HUES6 (cell line): ENCODE data around the gene TSPAN11.
"Not testable (repeated sequence)": the region's sequence is repeated elsewhere in the genome, so short reads cannot be mapped to it uniquely, and the experiment has no call there.

ENCODE experiments used
- H3K27ac ChIP-seq: 2 replicates; pipeline ENCODE4 v1.7.0; 2013; ENCODE audit warnings: low read depth, mild to moderate bottlenecking, low read length, inconsistent platforms
- H3K27me3 ChIP-seq: 2 replicates; pipeline ENCODE4 v1.6.1; 2013; ENCODE audit warnings: low read length; ENCODE audit not compliant: control insufficient read depth, insufficient read depth
- H3K36me3 ChIP-seq: 2 replicates; pipeline ENCODE4 v1.6.1; 2013; ENCODE audit warnings: low read length; ENCODE audit not compliant: control insufficient read depth, insufficient read depth
- H3K4me1 ChIP-seq: 2 replicates; pipeline ENCODE4 v1.6.1; 2013; ENCODE audit warnings: low read length; ENCODE audit not compliant: control insufficient read depth, insufficient read depth
- H3K4me3 ChIP-seq: 2 replicates; pipeline ENCODE4 v1.5.1; 2013; ENCODE audit warnings: low read depth, low read length
- H3K9ac ChIP-seq: one replicate; pipeline ENCODE4 v1.6.1; 2013; ENCODE audit warnings: mild to moderate bottlenecking, low read length
- H3K9me3 ChIP-seq: 2 replicates; pipeline ENCODE4 v1.6.1; 2013; ENCODE audit warnings: low read depth, low read length; ENCODE audit not compliant: control insufficient read depth, insufficient read depth

TSPAN11 gene

DNA sequence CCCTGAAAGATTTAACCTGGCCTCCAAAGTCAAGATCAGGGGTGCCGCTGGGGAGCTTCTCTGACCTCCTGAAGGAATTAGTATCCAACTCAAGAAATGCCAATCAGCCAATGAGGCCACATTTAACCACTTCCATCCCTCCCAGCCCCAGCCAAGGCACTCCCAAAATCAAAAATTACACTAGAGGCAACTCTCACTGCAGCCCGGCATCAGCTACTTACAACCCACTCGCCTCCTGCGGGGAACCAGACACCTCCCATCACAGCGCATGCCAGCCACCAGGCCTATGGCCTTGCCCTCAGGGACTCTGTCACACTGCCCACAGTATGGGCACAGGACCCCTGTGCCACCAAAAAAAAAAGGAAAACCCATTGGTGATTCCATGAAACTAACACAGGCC lies 84.8 kb downstream of the TSPAN11 start:
- Histone ChIP-seq H3K27ac (no peak overlapping the region), H3K9me3 (no peaks in the 10 kb centered on the region), H3K36me3 (no peaks in the 10 kb centered on the region), H3K4me3 (no peak overlapping the region), H3K27me3 (no peaks in the 10 kb centered on the region), H3K9ac (no peak overlapping the region), H3K4me1 (peaks cover 6% of the 10 kb centered on the region; the same call in 1 of the 2 replicates)

DNA sequence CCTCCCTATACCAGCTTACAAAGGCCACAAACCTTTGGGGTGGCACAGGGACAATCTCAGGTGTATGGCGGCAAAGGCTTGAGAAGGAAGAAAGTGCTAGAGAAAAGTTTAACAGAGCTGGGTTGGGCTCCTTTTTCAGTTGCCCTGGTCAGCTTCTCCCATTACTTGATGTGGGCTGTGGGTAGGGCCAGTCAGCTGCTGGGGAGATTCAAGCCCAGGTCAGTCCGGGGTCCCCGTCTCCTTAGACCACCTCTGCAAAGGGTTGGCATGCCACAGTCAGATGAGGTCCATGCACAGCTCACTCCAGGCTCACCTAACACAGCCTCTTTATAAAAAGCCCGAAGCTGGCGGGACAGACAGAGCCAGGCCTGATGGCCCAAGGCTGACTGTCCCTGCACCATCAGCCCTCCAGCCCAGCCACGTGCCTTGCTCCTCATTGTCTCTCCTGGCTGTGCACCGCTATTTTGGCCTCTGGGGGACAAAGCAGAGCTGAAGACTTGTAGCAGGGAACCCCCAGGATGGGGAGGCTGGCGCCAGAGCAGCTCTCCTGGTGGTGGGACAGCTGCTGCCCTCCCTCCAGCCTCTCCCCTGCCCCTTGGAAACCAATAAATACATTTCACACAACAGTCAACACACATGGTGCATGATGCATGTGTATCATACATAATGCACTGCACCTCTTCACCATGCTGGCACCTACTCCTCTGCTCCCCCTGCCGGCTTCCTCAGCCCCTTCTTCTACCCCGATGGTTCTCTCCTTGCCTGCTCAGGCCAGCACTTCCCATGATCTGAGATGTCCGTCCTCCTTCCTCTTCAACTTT lies 85.4 kb downstream of the TSPAN11 start:
- Histone ChIP-seq H3K4me1 (peaks cover 7% of the 10 kb centered on the region; the same call in 1 of the 2 replicates), H3K9me3 (no peaks in the 10 kb centered on the region), H3K27ac (no peak overlapping the region), H3K9ac (no peak overlapping the region), H3K36me3 (no peaks in the 10 kb centered on the region), H3K4me3 (no peak overlapping the region), H3K27me3 (no peaks in the 10 kb centered on the region)

DNA sequence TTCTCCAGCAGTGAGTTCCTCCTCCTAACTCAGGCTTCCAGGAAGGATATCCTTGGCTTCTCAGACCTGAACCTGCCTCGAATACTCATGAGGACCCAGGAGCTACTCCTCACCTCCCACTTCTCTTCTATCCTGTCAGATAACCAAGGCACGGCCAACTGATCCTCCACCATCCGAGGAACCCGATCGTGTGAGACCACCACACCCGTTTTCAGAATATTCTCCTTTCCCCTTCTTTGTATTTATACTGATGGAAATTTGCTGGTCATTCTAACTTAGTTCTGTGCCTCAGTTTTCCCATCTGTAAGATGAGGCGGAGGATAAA lies 86.0 kb downstream of the TSPAN11 start:
- not testable (repeated sequence) for H3K9ac ChIP-seq, H3K27ac ChIP-seq, H3K4me1 ChIP-seq, H3K9me3 ChIP-seq, H3K36me3 ChIP-seq, H3K4me3 ChIP-seq, H3K27me3 ChIP-seq

DNA sequence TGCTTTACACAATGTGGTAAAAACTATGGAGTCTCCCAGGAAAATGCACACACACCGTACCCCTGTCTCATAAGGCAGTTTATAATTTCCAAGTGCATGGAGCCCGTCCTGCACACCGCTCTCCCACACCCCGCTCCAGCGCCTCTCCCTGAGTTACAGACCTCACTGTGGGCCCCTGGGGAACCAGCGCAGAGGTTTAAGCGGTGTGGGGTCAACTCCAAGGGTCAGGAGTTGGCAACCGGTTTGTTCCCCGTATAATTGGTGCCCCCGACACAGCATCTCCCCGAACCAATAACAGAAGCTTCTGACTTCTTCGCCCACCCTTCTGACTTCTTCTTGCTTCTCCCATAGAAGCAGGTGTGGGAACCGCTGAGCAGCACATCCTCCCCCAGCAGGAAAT lies 88.7 kb downstream of the TSPAN11 start:
- Histone ChIP-seq H3K9me3 (0 out of 2 replicates have a peak, but pooled peaks cover 5% of the 10 kb centered on the region), H3K27ac (no peak overlapping the region), H3K27me3 (no peaks in the 10 kb centered on the region), H3K4me1 (peaks cover 3% of the 10 kb centered on the region; the same call in 1 of the 2 replicates), H3K36me3 (no peaks in the 10 kb centered on the region), H3K4me3 (no peak overlapping the region), H3K9ac (no peak overlapping the region)

DNA sequence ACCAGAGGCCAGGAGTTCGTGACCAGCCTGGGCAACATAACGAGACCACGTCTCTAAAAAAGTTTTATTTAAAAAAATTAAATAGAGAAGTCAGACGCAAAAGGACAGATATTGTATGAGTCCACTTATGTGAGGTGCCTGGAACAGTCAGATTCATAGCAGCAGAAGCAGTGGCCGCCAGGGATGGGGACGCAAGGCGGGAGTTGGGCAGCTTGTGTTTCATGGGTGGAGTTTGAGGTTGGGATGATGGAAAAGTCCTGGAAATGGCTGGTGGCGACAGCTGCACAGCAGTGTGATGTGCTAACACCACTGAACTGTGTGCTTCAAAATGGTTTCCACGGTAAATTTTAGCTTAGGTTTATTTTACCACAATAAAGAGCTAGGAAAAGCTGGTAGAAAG lies 89.5 kb downstream of the TSPAN11 start:
- Histone ChIP-seq H3K4me3 (no peak overlapping the region), H3K27me3 (no peaks in the 10 kb centered on the region), H3K36me3 (no peaks in the 10 kb centered on the region), H3K4me1 (peaks cover 3% of the 10 kb centered on the region; the same call in 1 of the 2 replicates), H3K9ac (no peak overlapping the region), H3K27ac (no peak overlapping the region), H3K9me3 (0 out of 2 replicates have a peak, but pooled peaks cover 5% of the 10 kb centered on the region)

DNA sequence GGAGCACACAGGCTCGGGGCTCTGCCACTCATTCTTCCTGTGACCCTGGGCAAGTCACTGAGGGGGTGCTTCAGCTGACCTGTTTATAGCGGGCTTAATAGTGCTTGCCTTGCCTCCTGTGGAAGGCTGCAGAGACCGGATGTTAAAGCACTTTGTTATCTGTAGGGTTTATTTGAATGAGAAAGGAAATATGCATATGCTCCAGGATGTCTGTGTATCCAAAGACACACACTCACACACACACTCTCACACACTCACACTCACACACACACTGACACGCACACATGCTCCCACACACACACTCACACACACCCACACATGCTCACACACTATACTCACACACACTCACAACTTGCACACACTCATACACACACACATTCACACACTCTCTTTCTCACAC lies 91.0 kb downstream of the TSPAN11 start:
- peaks cover 3% of the 10 kb centered on the region; the same call in 1 of the 2 replicates for H3K4me1 ChIP-seq
- no peak overlapping the region for H3K4me3 ChIP-seq
- H3K27ac ChIP-seq = no peak overlapping the region
- no peaks in the 10 kb centered on the region for H3K27me3 ChIP-seq
- 0 out of 2 replicates have a peak, but pooled peaks cover 5% of the 10 kb centered on the region for H3K9me3 ChIP-seq
- H3K36me3 ChIP-seq = no peaks in the 10 kb centered on the region
- H3K9ac ChIP-seq = no peak overlapping the region

DNA sequence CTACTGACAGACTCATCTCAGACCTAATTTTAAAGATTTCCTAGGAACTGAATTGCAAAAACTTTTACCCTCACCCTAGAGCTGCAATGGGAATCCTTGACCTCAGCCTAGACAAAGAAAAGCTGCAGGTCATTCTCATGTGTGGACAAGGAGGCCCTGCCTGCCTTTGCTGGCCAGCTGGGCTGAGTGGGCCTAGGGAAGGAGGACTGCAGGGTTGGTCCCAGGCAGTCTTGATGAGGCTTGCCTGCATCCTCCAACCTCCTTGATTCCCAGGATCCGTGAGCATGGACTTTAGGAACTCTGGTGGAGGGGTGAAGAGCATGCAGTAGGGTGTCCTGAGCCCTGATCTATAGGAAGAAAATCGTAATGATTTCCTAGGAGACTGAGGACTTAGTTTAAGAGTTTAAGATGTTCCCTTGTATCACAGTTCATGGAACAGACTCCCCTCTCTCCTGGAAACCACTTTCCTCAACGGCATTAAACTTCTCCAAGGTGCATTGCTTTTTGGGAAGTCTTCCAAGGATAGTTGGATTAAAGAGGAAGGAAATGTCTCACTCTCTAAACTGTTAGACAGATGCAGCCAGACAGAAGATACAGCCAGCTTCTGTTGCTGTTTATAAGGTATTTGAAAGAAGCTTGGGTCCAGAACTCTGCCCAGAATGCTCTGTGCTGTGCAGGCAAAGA lies 91.7 kb downstream of the TSPAN11 start:
- no peaks in the 10 kb centered on the region for H3K27me3 ChIP-seq
- 0 out of 2 replicates have a peak, but pooled peaks cover 5% of the 10 kb centered on the region for H3K9me3 ChIP-seq
- H3K27ac ChIP-seq = no peak overlapping the region
- no peaks in the 10 kb centered on the region for H3K36me3 ChIP-seq
- no peak overlapping the region for H3K4me3 ChIP-seq
- no peak overlapping the region for H3K9ac ChIP-seq
- H3K4me1 ChIP-seq = peaks cover 3% of the 10 kb centered on the region; the same call in 1 of the 2 replicates

DNA sequence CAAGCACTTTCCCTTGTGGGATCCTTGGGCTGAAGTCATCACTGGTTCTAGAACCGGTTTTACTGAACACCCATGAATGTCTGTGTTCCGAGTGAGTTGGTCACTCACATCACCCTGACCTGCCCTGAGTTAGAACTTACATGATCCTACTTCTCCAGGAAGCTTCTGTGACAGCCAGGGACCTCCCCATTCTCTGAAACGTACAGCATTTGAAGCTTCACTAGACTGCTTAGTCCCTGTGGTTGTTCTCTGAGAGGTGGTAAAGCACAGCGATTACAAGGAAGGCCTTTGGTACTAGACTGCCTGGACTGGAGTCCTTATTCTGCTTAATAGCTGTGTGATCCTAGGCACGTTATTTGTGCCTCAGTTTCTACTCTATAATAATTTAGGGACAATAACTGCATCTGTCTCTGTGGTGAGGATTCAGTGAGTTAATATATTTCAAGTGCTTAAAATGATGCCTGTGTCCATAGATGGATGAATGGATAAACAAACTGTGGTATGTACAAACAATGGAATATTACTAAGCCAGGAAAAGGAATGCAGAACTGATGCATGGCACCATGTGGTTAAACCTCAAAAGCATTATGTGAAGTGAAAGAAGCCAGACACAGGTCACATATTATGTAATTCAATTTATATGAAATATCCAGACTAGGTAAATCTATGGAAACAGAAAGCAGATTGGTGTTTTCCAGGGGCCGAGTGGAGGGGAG lies 92.4 kb downstream of the TSPAN11 start:
- H3K4me1 ChIP-seq = peaks cover 3% of the 10 kb centered on the region; the same call in 1 of the 2 replicates
- H3K27ac ChIP-seq = no peak overlapping the region
- no peaks in the 10 kb centered on the region for H3K27me3 ChIP-seq
- H3K36me3 ChIP-seq = no peaks in the 10 kb centered on the region
- 0 out of 2 replicates have a peak, but pooled peaks cover 5% of the 10 kb centered on the region for H3K9me3 ChIP-seq
- no peak overlapping the region for H3K4me3 ChIP-seq
- no peak overlapping the region for H3K9ac ChIP-seq

DNA sequence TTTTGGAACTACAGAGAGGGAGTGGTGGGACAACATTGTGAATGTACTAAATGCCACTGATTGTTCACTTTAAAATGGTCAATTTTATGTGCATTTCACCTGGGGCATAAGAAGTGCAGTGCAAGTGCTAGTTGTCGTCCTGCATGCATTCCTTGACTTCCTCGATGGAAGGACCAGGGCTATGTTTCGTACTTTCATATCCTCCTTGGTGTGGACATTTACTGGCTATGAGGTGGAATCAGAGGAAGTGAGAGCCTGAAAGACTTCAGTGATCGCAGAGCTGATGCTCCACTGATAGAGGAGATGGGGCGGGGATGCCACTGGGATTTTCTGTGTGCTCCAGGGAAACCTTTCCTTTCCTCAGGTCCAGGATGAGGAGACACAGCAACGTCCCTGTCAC lies 93.0 kb downstream of the TSPAN11 start:
- H3K36me3 ChIP-seq = no peaks in the 10 kb centered on the region
- no peak overlapping the region for H3K4me3 ChIP-seq
- H3K4me1 ChIP-seq = peaks cover 3% of the 10 kb centered on the region; the same call in 1 of the 2 replicates
- H3K9me3 ChIP-seq = 0 out of 2 replicates have a peak, but pooled peaks cover 5% of the 10 kb centered on the region
- no peak overlapping the region for H3K27ac ChIP-seq
- H3K9ac ChIP-seq = no peak overlapping the region
- H3K27me3 ChIP-seq = no peaks in the 10 kb centered on the region

DNA sequence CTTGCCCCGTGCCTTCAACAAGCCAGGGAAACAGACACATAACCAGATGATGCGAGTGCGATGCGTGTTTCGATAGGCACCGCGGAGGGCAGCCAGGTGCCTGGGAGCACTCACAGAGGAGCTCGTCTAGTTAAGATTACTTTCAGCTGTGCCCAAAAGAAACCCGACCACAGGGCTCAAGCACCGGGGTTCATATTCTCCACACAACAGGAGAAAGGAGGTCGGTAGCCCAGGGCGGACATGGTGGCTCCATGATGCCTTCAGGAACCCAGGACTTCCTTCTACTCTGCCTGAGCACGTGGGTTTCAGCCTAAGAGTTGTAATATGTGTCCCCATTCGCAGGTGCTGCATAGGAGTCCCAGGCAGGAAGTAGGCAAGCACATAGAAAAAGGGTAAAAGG lies 93.4 kb downstream of the TSPAN11 start:
- H3K9ac ChIP-seq = no peak overlapping the region
- no peak overlapping the region for H3K4me3 ChIP-seq
- H3K9me3 ChIP-seq = 0 out of 2 replicates have a peak, but pooled peaks cover 5% of the 10 kb centered on the region
- H3K4me1 ChIP-seq = peaks cover 3% of the 10 kb centered on the region; the same call in 1 of the 2 replicates
- H3K27me3 ChIP-seq = no peaks in the 10 kb centered on the region
- no peak overlapping the region for H3K27ac ChIP-seq
- H3K36me3 ChIP-seq = no peaks in the 10 kb centered on the region
